Breast epithelium (tissue), 3 donors: ENCODE measurements around the gene ARL2.

Experiments
- CTCF ChIP-seq, 3 donors: fragments of 450-650 bp; IDR thresholded peaks; one replicate each; pipeline ENCODE4 v1.5.1; 2016 to 2017; ENCODE audit warnings: antibody characterized with exemption in 3 of 3, mild to moderate bottlenecking in 3 of 3, moderate library complexity in 3 of 3
- POLR2A ChIP-seq: fragments of 450-650 bp; IDR thresholded peaks from one replicate; pipeline ENCODE4 v1.6.1; 2016; ENCODE audit warnings: antibody characterized with exemption, mild to moderate bottlenecking, moderate library complexity
- POLR2AphosphoS5 ChIP-seq, 3 donors: sonication (generic); formaldehyde crosslinking; IDR thresholded peaks; one replicate each; pipeline ENCODE4 v1.6.1; 2017; ENCODE audit warnings: antibody characterized with exemption in 3 of 3

GRCh38 chr11:64998141-64998540 is 15.8 kb upstream of the ARL2 start:
- TF ChIP-seq CTCF (IDR thresholded peaks at IDR 0.05) (no peak), POLR2A (no peak), POLR2AphosphoS5 (IDR thresholded peaks at IDR 0.05) (no peak)
